SU-DHL-6 (cell line): ENCODE results near the gene FHOD3.

ENCODE experiments used
- H2AFZ ChIP-seq: fragments of 200-600 bp; sonication (generic); 2 replicates; pipeline ENCODE4 v1.6.1; 2014; ENCODE audit warnings: low read depth, mild to moderate bottlenecking, moderate library complexity, mixed read lengths, antibody characterized with exemption, low read length; ENCODE audit not compliant: severe bottlenecking
- H3F3A ChIP-seq: fragments of 200-600 bp; shearing (Covaris generic); 2 replicates; pipeline ENCODE4 v1.6.0; 2016; ENCODE audit warnings: antibody characterized with exemption, mild to moderate bottlenecking; ENCODE audit not compliant: insufficient read depth
- H3K27ac ChIP-seq: fragments of 200-600 bp; sonication (generic); 2 replicates; pipeline ENCODE4 v1.5.1; 2016; ENCODE audit warnings: low read depth, mild to moderate bottlenecking, low read length, moderate library complexity, mixed read lengths
- H3K27me3 ChIP-seq: fragments of 200-600 bp; sonication (generic), shearing (Covaris generic); 2 replicates; pipeline ENCODE4 v1.6.0; 2014; ENCODE audit warnings: mild to moderate bottlenecking, low read length
- H3K36me3 ChIP-seq: fragments of 200-600 bp; sonication (generic); 2 replicates; pipeline ENCODE4 v1.6.1; 2014; ENCODE audit warnings: mild to moderate bottlenecking, low read length, mixed read lengths
- H3K4me2 ChIP-seq: fragments of 300-600, 200-600 bp; shearing (Covaris generic), sonication (generic); 2 replicates; pipeline ENCODE4 v1.6.0; 2014; ENCODE audit warnings: low read length, low read depth, mild to moderate bottlenecking; ENCODE audit not compliant: poor library complexity, severe bottlenecking
- H3K4me3 ChIP-seq: fragments of 200-600 bp; sonication (generic); 2 replicates; pipeline ENCODE4 v1.5.1; 2014; ENCODE audit warnings: antibody characterized with exemption, low read length, mild to moderate bottlenecking, mixed read lengths; ENCODE audit not compliant: insufficient read depth, poor library complexity, severe bottlenecking
- H3K79me2 ChIP-seq: fragments of 200-600 bp; sonication (generic); 2 replicates; pipeline ENCODE4 v1.6.1; 2014; ENCODE audit warnings: mild to moderate bottlenecking, low read length, moderate library complexity; ENCODE audit not compliant: insufficient read depth
- H3K9ac ChIP-seq: fragments of 200-600 bp; sonication (generic); 2 replicates; pipeline ENCODE4 v1.7.0; 2014; ENCODE audit warnings: mild to moderate bottlenecking, low read length
- H3K9me2 ChIP-seq: fragments of 200-600 bp; sonication (generic); replicated peaks from 2 replicates; pipeline ENCODE4 v1.6.1; 2014; ENCODE audit warnings: low read length; ENCODE audit not compliant: insufficient read depth
- H3K9me3 ChIP-seq: fragments of 200-600 bp; sonication (generic); 2 replicates; pipeline ENCODE4 v1.6.1; 2014; ENCODE audit warnings: low read length, mixed read lengths; ENCODE audit not compliant: insufficient read depth
- H4K20me1 ChIP-seq: fragments of 200-600 bp; sonication (generic); 2 replicates; pipeline ENCODE4 v1.6.1; 2014; ENCODE audit warnings: low read depth, mild to moderate bottlenecking, antibody characterized with exemption, low read length, moderate library complexity, mixed read lengths
- CTCF ChIP-seq: fragments of 200-600 bp; sonication (generic); IDR thresholded peaks from one replicate; pipeline ENCODE4 v1.5.1; 2017; ENCODE audit warnings: antibody characterized with exemption, mild to moderate bottlenecking, low read length, moderate library complexity; ENCODE audit not compliant: insufficient read depth, poor library complexity, severe bottlenecking
- EZH2phosphoT487 ChIP-seq: fragments of 200-600 bp; sonication (generic), shearing (Covaris generic); conservative IDR thresholded peaks from 2 replicates; pipeline ENCODE4 v1.6.1; 2018; ENCODE audit warnings: mild to moderate bottlenecking, antibody characterized with exemption, low read length, moderate library complexity, mixed read lengths

The FHOD3 gene

GRCh38 chr18:36492604-36493329 is 195.3 kb downstream of the FHOD3 start:
- no peak overlapping the region for H3K27ac ChIP-seq
- no peaks in the 10 kb centered on the region for H3K9me3 ChIP-seq
- H2AFZ ChIP-seq: no peak overlapping the region
- H4K20me1 ChIP-seq: no peaks in the 10 kb centered on the region
- no peak overlapping the region for H3K4me3 ChIP-seq
- no peaks in the 10 kb centered on the region for H3K36me3 ChIP-seq
- TF ChIP-seq CTCF (no peak), EZH2phosphoT487 (no peak)
- no peaks in the 10 kb centered on the region for H3K9me2 ChIP-seq
- H3K79me2 ChIP-seq: no peaks in the 10 kb centered on the region
- no peaks in the 10 kb centered on the region for H3F3A ChIP-seq
- H3K27me3 ChIP-seq: no peaks in the 10 kb centered on the region
- no peak overlapping the region for H3K9ac ChIP-seq
- no peak overlapping the region for H3K4me2 ChIP-seq

- H2AFZ ChIP-seq: no peak overlapping the region
- H3K4me3 ChIP-seq: no peak overlapping the region
- no peak overlapping the region for H3K27ac ChIP-seq
- H3K9ac ChIP-seq: no peak overlapping the region
- no peaks in the 10 kb centered on the region for H4K20me1 ChIP-seq
- H3F3A ChIP-seq: no peaks in the 10 kb centered on the region
- no peaks in the 10 kb centered on the region for H3K27me3 ChIP-seq
- H3K36me3 ChIP-seq: no peaks in the 10 kb centered on the region
- no peak for TF ChIP-seq CTCF
- no peak for TF ChIP-seq EZH2phosphoT487
- H3K4me2 ChIP-seq: no peak overlapping the region
- H3K9me2 ChIP-seq: no peaks in the 10 kb centered on the region
- no peaks in the 10 kb centered on the region for H3K9me3 ChIP-seq
- H3K79me2 ChIP-seq: no peaks in the 10 kb centered on the region
These were observed 196.0 kb downstream of the FHOD3 start for GRCh38 chr18:36493349-36494159.

GRCh38 chr18:36494160-36494437 is 196.6 kb downstream of the FHOD3 start:
- TF ChIP-seq EZH2phosphoT487: no peak
- TF ChIP-seq CTCF: no peak
- Histone ChIP-seq H3K9ac (no peak overlapping the region), H4K20me1 (no peaks in the 10 kb centered on the region), H3K36me3 (no peaks in the 10 kb centered on the region), H3K4me2 (no peak overlapping the region), H3K27me3 (no peaks in the 10 kb centered on the region), H3K9me2 (no peaks in the 10 kb centered on the region), H3K4me3 (no peak overlapping the region), H3F3A (no peaks in the 10 kb centered on the region), H3K79me2 (no peaks in the 10 kb centered on the region), H2AFZ (no peak overlapping the region), H3K9me3 (no peaks in the 10 kb centered on the region), H3K27ac (no peak overlapping the region)
